Endothelial cell of umbilical vein (primary cell): ENCODE results near the gene ANKRD44. TPM values are rescaled to one million over a fixed set of nuclear protein-coding genes. Genes with fewer than 3 reads are reported as not detected.

Experiments used
- BruUV-seq: library from RNA; stranded (reverse); fragments of 400-500 nt; replicated peaks from 2 replicates; lab custom pipeline; 2021; lab: Mats Ljungman, UMichigan
- CTCF ChIA-PET: fragments of 300-600, 350-600 bp; sonication (Branson Sonifier 250); formaldehyde crosslinking; loops from one replicate; lab custom pipeline; 2021; ENCODE audit warnings: antibody characterized with exemption, inconsistent platforms; lab: Charles Lee
- POLR2A ChIA-PET: fragments of 300-600, 350-600 bp; sonication (Branson Sonifier 250); formaldehyde crosslinking; loops from one replicate; lab custom pipeline; 2021; ENCODE audit warnings: antibody characterized with exemption, inconsistent platforms; lab: Charles Lee
- DNase-seq: peaks from one replicate; pipeline ENCODE4 v3.0.0-alpha.2; 2011; ENCODE audit warnings: low read depth, low spot score
- FAIRE-seq: peaks from 2 replicates; lab custom pipeline; 2011; peaks lifted over from hg19 to GRCh38; lab: Jason Lieb, UNC
- H2AFZ ChIP-seq: 2 replicates; pipeline ENCODE4 v1.6.0; 2012; ENCODE audit warnings: low read depth, low read length, control low read depth, inconsistent platforms
- H3K27ac ChIP-seq: 2 replicates; pipeline ENCODE4 v1.5.1; 2011; ENCODE audit warnings: low read depth, mild to moderate bottlenecking, control low read depth, low read length, moderate library complexity; ENCODE audit not compliant: insufficient read depth
- H3K27me3 ChIP-seq, 2 experiments: 2 replicates each; pipeline versions ENCODE4 v1.6.0 to v1.6.1; 2011; ENCODE audit warnings: low read length in 2 of 2, mixed read lengths in 1 of 2; ENCODE audit not compliant: control insufficient read depth in 2 of 2, insufficient read depth in 2 of 2
- H3K36me3 ChIP-seq, 2 experiments: 2 replicates in 1 of 2; 3 replicates in 1 of 2; pipeline ENCODE4 v1.5.1; 2011; ENCODE audit warnings: low read length in 2 of 2, mild to moderate bottlenecking in 1 of 2, moderate library complexity in 1 of 2; ENCODE audit not compliant: control insufficient read depth in 2 of 2, insufficient read depth in 2 of 2; ENCODE audit errors: extremely low read depth in 1 of 2
- H3K4me1 ChIP-seq: 3 replicates; pipeline ENCODE4 v1.5.1; 2011; ENCODE audit warnings: mild to moderate bottlenecking, low read length; ENCODE audit not compliant: control insufficient read depth, insufficient read depth; ENCODE audit errors: extremely low read depth
- H3K4me2 ChIP-seq: 2 replicates; pipeline ENCODE4 v1.6.1; 2011; ENCODE audit warnings: low read length, control low read depth, mixed read lengths; ENCODE audit not compliant: insufficient read depth
- H3K4me3 ChIP-seq, 3 experiments: fragments of 200-600 bp in 1 of 3; sonication (generic), shearing (Covaris generic) in 1 of 3; replicated peaks in 1 of 3; 2 replicates each; pipeline ENCODE4 v1.5.1; 2011 to 2016; ENCODE audit warnings: control low read depth in 3 of 3, low read length in 3 of 3, mild to moderate bottlenecking in 2 of 3, inconsistent platforms in 1 of 3, low read depth in 1 of 3, moderate library complexity in 1 of 3; ENCODE audit not compliant: insufficient read depth in 1 of 3
- H3K79me2 ChIP-seq: 2 replicates; pipeline ENCODE4 v1.6.0; 2012; ENCODE audit warnings: low read length, inconsistent platforms; ENCODE audit not compliant: control insufficient read depth, insufficient read depth
- H3K9ac ChIP-seq: replicated peaks from 2 replicates; pipeline ENCODE3; 2011; ENCODE audit warnings: low read length, control low read depth; ENCODE audit not compliant: insufficient read depth; ENCODE audit errors: extremely low read depth
- H3K9me1 ChIP-seq: replicated peaks from 3 replicates; pipeline ENCODE4 v1.6.0; 2011; ENCODE audit warnings: mild to moderate bottlenecking, low read length; ENCODE audit not compliant: control insufficient read depth, insufficient read depth; ENCODE audit errors: extremely low read depth
- H3K9me3 ChIP-seq: replicated peaks from 2 replicates; pipeline ENCODE4 v1.5.1; 2012; ENCODE audit warnings: low read length, inconsistent platforms; ENCODE audit not compliant: control insufficient read depth, insufficient read depth
- H4K20me1 ChIP-seq: replicated peaks from 2 replicates; pipeline ENCODE3; 2011; ENCODE audit warnings: mild to moderate bottlenecking, low read length; ENCODE audit not compliant: control insufficient read depth, insufficient read depth; ENCODE audit errors: extremely low read depth
- CTCF ChIP-seq, 2 donors: IDR thresholded peaks; 1 replicate in 1 of 2; 2 replicates in 1 of 2; pipeline ENCODE4 v1.5.1; 2011; ENCODE audit warnings: low read length in 2 of 2, mild to moderate bottlenecking in 2 of 2, moderate library complexity in 2 of 2, control low read depth in 1 of 2, inconsistent platforms in 1 of 2, low read depth in 1 of 2; ENCODE audit not compliant: insufficient read depth in 1 of 2; ENCODE audit errors: extremely low read depth in 1 of 2
- EZH2 ChIP-seq: IDR thresholded peaks from 2 replicates; pipeline ENCODE4 v1.6.1; 2012; ENCODE audit warnings: borderline replicate concordance, low read depth, mild to moderate bottlenecking, moderate library complexity, low read length, inconsistent platforms; ENCODE audit not compliant: severe bottlenecking
- FOS ChIP-seq: IDR thresholded peaks from 2 replicates; pipeline ENCODE4 v1.6.1; 2011; ENCODE audit warnings: mild to moderate bottlenecking, low read length, moderate library complexity, borderline replicate concordance; ENCODE audit not compliant: insufficient read depth
- GATA2 ChIP-seq: IDR thresholded peaks from 2 replicates; pipeline ENCODE4 v1.7.0; 2011; ENCODE audit warnings: low read depth, mild to moderate bottlenecking, moderate library complexity, mixed read lengths, low read length; ENCODE audit not compliant: insufficient read length, insufficient read depth
- JUN ChIP-seq: IDR thresholded peaks from 2 replicates; pipeline ENCODE4 v1.6.1; 2011; ENCODE audit warnings: borderline replicate concordance, low read depth; ENCODE audit not compliant: insufficient read length, insufficient read depth
- MYC ChIP-seq: IDR thresholded peaks from one replicate; pipeline ENCODE4 v1.6.1; 2011; ENCODE audit warnings: mild to moderate bottlenecking, low read depth, low read length
- POLR2A ChIP-seq: IDR thresholded peaks from 2 replicates; pipeline ENCODE4 v1.6.1; 2012; ENCODE audit warnings: low read depth, mild to moderate bottlenecking, control low read depth, low read length
- POLR2AphosphoS5 ChIP-seq: IDR thresholded peaks from 2 replicates; pipeline ENCODE4 v1.6.1; 2012; ENCODE audit warnings: low read depth, mild to moderate bottlenecking, control low read depth, low read length, moderate library complexity; ENCODE audit not compliant: insufficient read depth
- dilution Hi-C: fragments of 300-500 bp; cut with MboI; formaldehyde crosslinking; loops from one replicate; pipeline ENCODE4 v1.15.0; 2019; ENCODE audit warnings: low sequenced_read_pairs; ENCODE audit not compliant: extremely low pct_ligation_motif_present
- intact Hi-C: fragments of 100-400 bp; cut with micrococcal nuclease; formaldehyde crosslinking; loops from one replicate; pipeline ENCODE4 v1.10.0; 2022
- polyA plus RNA-seq, 4 experiments: library from polyadenylated mRNA; depleted of rRNA in 3 of 4; stranded (reverse) in 3 of 4; unstranded in 1 of 4; fragments of >200 nt; gene quantifications; 2 replicates each; pipeline versions ENCODE4 v1.2.1 to v1.2.3, GENCODE V29; 2011 to 2012; ENCODE audit warnings: missing spikeins in 1 of 4
- total RNA-seq: library from RNA; stranded (reverse); gene quantifications from 2 replicates; pipeline ENCODE4 v1.2.3, GENCODE V29; 2021
- TF ChIP-seq, protein P1 (sequence below): IDR thresholded peaks from 2 replicates; pipeline ENCODE4 v1.6.1; 2011; ENCODE audit not compliant: insufficient read depth, insufficient read length

The ANKRD44 gene
- total and polyA plus RNA-seq, 2 donors (not counting 3 experiments of a cell fraction or from before 2014, with no cell fraction given), result 3.4 to 6.1 TPM

DNA sequence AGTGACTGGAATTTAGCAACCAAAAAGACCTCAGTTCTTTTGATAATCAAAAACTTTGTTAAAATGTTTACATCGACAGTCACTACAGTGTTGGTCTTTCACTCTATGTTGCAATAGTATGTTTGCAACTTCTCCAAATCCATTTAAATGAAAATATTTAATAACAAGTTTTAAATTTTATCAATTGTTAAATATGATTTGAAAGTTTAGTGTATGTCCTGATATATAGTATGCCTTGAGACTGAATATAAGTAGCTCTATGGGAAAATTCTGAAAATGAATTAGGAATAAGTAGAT lies 109.9 kb downstream of the ANKRD44 start:
- DNase-seq (no peak), FAIRE-seq (no peak)
- Histone ChIP-seq H4K20me1 (no peaks in the 10 kb centered on the region), H3K4me2 (no peak overlapping the region), H3K4me1 (peaks cover 3% of the 10 kb centered on the region), H3K9me3 (no peaks in the 10 kb centered on the region), H3K4me3 (no peak overlapping the region), H3K27ac (no peak overlapping the region), H3K36me3 (no peaks in the 10 kb centered on the region), H3K79me2 (no peaks in the 10 kb centered on the region), H2AFZ (no peak overlapping the region), H3K9ac (no peak overlapping the region), H3K9me1 (no peaks in the 10 kb centered on the region), H3K27me3 (peaks cover 0 to 4% of the 10 kb centered on the region in 2 experiments)
- ChIA-PET POLR2A (no interaction called here), CTCF (no interaction called here)
- BruUV-seq, result no TSS peak
- no peak for TF ChIP-seq FOS
- dilution Hi-C loops, result no loop called here
- intact Hi-C loops, result no loop called here

GRCh38 chr2:197200051-197200761 lies 110.4 kb downstream of the ANKRD44 start:
- Histone ChIP-seq H4K20me1 (no peaks in the 10 kb centered on the region), H3K27ac (no peak overlapping the region), H3K9me1 (no peaks in the 10 kb centered on the region), H3K79me2 (no peaks in the 10 kb centered on the region), H3K4me2 (no peak overlapping the region), H3K36me3 (no peaks in the 10 kb centered on the region), H3K9ac (no peak overlapping the region), H3K4me1 (peaks cover 8% of the 10 kb centered on the region), H3K9me3 (no peaks in the 10 kb centered on the region), H3K4me3 (no peak overlapping the region), H3K27me3 (peaks cover 0 to 2% of the 10 kb centered on the region in 2 experiments), H2AFZ (no peak overlapping the region)
- no peak for TF ChIP-seq CTCF (IDR thresholded peaks at IDR 0.05; ENCODE audit: extremely low read depth in 1 of 2, insufficient read depth in 1 of 2, low read depth in 1 of 2, low read length in 2 of 2)
- TF ChIP-seq, protein P1, sequence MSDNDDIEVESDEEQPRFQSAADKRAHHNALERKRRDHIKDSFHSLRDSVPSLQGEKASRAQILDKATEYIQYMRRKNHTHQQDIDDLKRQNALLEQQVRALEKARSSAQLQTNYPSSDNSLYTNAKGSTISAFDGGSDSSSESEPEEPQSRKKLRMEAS, result no peak
- TF ChIP-seq EZH2, result no peak
- no peak for TF ChIP-seq POLR2AphosphoS5
- no peak for TF ChIP-seq FOS
- TF ChIP-seq GATA2, result no peak
- no peak for TF ChIP-seq POLR2A
- TF ChIP-seq JUN, result no peak
- no peak for TF ChIP-seq MYC
- intact Hi-C loops, result no loop called here
- BruUV-seq, result no TSS peak
- no peak for DNase-seq
- FAIRE-seq, result no peak
- CTCF ChIA-PET, result no interaction called here
- dilution Hi-C loops, result no loop called here
- POLR2A ChIA-PET, result no interaction called here
